ENCODE measurements around the gene ALS2CL. TPM values are rescaled to one million over a fixed set of nuclear protein-coding genes. Genes with fewer than 3 reads are reported as not detected.

ALS2CL gene
- total RNA-seq, 1 experiment from 2014 or later, result 4.9 TPM

DNA sequence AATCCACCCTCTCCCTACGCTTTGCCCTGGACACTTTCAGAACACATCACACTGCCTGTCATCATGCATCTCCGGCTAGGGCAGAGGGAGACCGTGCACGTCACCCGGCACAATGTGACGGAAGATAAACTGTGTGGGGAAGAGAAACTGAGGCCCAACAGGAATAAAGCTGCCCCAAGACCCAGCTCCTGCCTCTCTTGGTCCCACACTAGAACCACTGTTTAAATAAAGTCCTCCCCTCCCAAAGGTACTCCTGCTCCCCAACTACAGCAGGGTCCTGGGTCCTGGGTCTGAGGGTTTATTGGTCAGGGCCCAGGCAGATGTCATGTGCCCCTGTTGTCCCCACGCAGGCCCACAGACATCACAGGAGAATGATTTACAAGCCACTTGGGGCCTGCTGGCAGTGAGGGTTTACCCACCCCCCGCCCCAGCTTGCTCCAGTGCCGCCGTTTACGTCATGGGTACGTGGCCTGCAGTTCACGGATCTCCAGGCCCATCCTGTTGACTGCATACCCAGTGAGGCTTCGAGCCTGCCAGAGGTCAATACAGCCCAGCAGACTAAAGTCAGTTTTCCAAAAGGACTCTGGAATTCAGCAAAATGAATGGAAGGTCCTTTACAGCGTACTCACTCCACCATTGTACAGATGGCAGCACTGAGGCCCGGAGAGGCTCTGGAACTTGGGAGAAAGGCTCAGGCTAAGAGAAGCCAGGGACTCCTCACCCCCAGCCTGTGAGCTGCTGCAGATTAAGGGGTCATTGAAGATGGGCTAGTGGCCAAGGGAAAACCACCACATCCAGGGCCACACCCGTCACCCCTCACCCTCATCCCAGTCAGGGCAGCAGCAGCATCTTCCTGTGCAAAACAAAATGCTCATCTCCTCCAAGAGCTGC lies 23.2 kb downstream of the ALS2CL start:
- H3K4ac ChIP-seq (ENCODE audit: low read depth, low read length), result no peak overlapping the region
- no peaks in the 10 kb centered on the region for H3K27me3 ChIP-seq (ENCODE audit: insufficient read depth, low read length)
- H4K5ac ChIP-seq (ENCODE audit: insufficient read length, low read depth, low read length), result no peak overlapping the region
- H3K27me3 Mint-ChIP-seq (ENCODE audit: low read depth), result no peaks in the 10 kb centered on the region; the same call in none of the 2 replicates
- no CpG with 5 or more reads among the region's 17 CpGs for WGBS (ENCODE audit: extremely low coverage, insufficient read length, low lambda C conversion rate)
- H4K20me1 ChIP-seq (ENCODE audit: control insufficient read depth, insufficient read depth, insufficient read length), result no peaks in the 10 kb centered on the region
- no peak overlapping the region for H3K9ac ChIP-seq (ENCODE audit: extremely low read depth, insufficient read length, low read length)
- no peaks in the 10 kb centered on the region for H3K9me3 ChIP-seq (ENCODE audit: control insufficient read depth, low read depth, low read length)
- TF ChIP-seq, protein P1, sequence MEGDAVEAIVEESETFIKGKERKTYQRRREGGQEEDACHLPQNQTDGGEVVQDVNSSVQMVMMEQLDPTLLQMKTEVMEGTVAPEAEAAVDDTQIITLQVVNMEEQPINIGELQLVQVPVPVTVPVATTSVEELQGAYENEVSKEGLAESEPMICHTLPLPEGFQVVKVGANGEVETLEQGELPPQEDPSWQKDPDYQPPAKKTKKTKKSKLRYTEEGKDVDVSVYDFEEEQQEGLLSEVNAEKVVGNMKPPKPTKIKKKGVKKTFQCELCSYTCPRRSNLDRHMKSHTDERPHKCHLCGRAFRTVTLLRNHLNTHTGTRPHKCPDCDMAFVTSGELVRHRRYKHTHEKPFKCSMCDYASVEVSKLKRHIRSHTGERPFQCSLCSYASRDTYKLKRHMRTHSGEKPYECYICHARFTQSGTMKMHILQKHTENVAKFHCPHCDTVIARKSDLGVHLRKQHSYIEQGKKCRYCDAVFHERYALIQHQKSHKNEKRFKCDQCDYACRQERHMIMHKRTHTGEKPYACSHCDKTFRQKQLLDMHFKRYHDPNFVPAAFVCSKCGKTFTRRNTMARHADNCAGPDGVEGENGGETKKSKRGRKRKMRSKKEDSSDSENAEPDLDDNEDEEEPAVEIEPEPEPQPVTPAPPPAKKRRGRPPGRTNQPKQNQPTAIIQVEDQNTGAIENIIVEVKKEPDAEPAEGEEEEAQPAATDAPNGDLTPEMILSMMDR (conservative IDR thresholded peaks at IDR 0.05), result no peak
- H2BK15ac ChIP-seq (ENCODE audit: low read depth, low read length), result no peak overlapping the region
- peak; percentile 21 for DNase-seq
- H4K91ac ChIP-seq (ENCODE audit: insufficient read length, low read depth, low read length), result no peak overlapping the region
- H3K4me1 ChIP-seq (ENCODE audit: insufficient read depth, low read length), result no peaks in the 10 kb centered on the region
- no peak overlapping the region for H2BK20ac ChIP-seq (ENCODE audit: low read depth, low read length, poor library complexity, severe bottlenecking)
- no peaks in the 10 kb centered on the region for H3K79me1 ChIP-seq (ENCODE audit: insufficient read depth, low read depth, low read length, poor library complexity, severe bottlenecking)
- H3K23ac ChIP-seq (ENCODE audit: insufficient read length, low read depth, low read length), result no peak overlapping the region
- no peak overlapping the region for H3K27ac Mint-ChIP-seq
- H2AFZ ChIP-seq (ENCODE audit: low read length), result no peak overlapping the region
- no peak overlapping the region for H4K8ac ChIP-seq (replicated peaks; ENCODE audit: insufficient read length, low read depth, low read length)
- H2AK5ac ChIP-seq (ENCODE audit: insufficient read length, low read length), result no peak overlapping the region
- H3K23me2 ChIP-seq (ENCODE audit: insufficient read length, low read depth, low read length, poor library complexity, severe bottlenecking), result no peaks in the 10 kb centered on the region
- H2BK12ac ChIP-seq (ENCODE audit: insufficient read length, low read depth, low read length), result no peak overlapping the region
- H3K4me2 ChIP-seq (ENCODE audit: insufficient read depth, insufficient read length, low read length), result no peak overlapping the region
- H3K9me3 Mint-ChIP-seq, result no peaks in the 10 kb centered on the region
- H2BK5ac ChIP-seq (ENCODE audit: insufficient read length, low read length), result no peak overlapping the region
- H3K14ac ChIP-seq (ENCODE audit: insufficient read depth, low read length), result no peak overlapping the region
- no peak overlapping the region for H3K18ac ChIP-seq (ENCODE audit: insufficient read length, low read depth, low read length)
- H3K79me2 ChIP-seq (ENCODE audit: insufficient read depth, low read length), result no peaks in the 10 kb centered on the region
- H3K56ac ChIP-seq (ENCODE audit: insufficient read length, low read depth, low read length), result no peak overlapping the region
- peaks cover 0 to 8% (median 0%) of the 10 kb centered on the region in 3 experiments; a peak in 2 of 7 replicates for H3K36me3 Mint-ChIP-seq (ENCODE audit: insufficient read depth in 1 of 3, low read depth in 3 of 3)
- no peak overlapping the region for H3K27ac ChIP-seq (ENCODE audit: insufficient read length, low read depth, low read length)
- no peak overlapping the region for H3T11ph ChIP-seq (ENCODE audit: low read length)
- H3K4me3 Mint-ChIP-seq, result no peak overlapping the region
- H2BK120ac ChIP-seq (ENCODE audit: low read depth, low read length, poor library complexity, severe bottlenecking), result no peak overlapping the region
- peaks cover 2 to 7% of the 10 kb centered on the region in 2 experiments; a peak in 3 of 4 replicates for H3K4me1 Mint-ChIP-seq
